CD14-positive monocyte (primary cell): Measurements from ENCODE around the gene TUBAL3. TPM values are rescaled to one million over a fixed set of nuclear protein-coding genes. Genes with fewer than 3 reads are reported as not detected.

Experiments used
- DNase-seq, 3 donors: peaks; one replicate each; pipeline ENCODE4 v3.0.0-alpha.2; 2011 to 2022
- H2AFZ ChIP-seq: 2 replicates; pipeline ENCODE4 v1.6.0; 2012; ENCODE audit warnings: mild to moderate bottlenecking, low read depth, low read length, inconsistent platforms; ENCODE audit not compliant: insufficient read depth, poor library complexity, severe bottlenecking
- H3K27ac ChIP-seq, 2 donors: 1 replicate in 1 of 2; 2 replicates in 1 of 2; pipeline ENCODE4 v1.5.1; 2012 to 2013; ENCODE audit warnings: low read length in 2 of 2, control low read depth in 1 of 2, inconsistent platforms in 1 of 2, low read depth in 1 of 2, mild to moderate bottlenecking in 1 of 2
- H3K27me3 ChIP-seq, 2 donors: one replicate each; pipeline versions ENCODE4 v1.6.0 to v1.6.1; 2011 to 2013; ENCODE audit warnings: low read length in 2 of 2; ENCODE audit not compliant: control insufficient read depth in 2 of 2, insufficient read depth in 2 of 2
- H3K36me3 ChIP-seq, 2 donors: replicated peaks in 1 of 2; 1 replicate in 1 of 2; 2 replicates in 1 of 2; pipeline versions ENCODE4 v1.5.1 to v1.6.1; 2012 to 2013; ENCODE audit warnings: low read length in 2 of 2, control low read depth in 1 of 2, inconsistent platforms in 1 of 2, mild to moderate bottlenecking in 1 of 2; ENCODE audit not compliant: insufficient read depth in 2 of 2, control insufficient read depth in 1 of 2
- H3K4me1 ChIP-seq, 2 donors: 1 replicate in 1 of 2; 2 replicates in 1 of 2; pipeline versions ENCODE4 v1.5.1 to v1.6.1; 2012 to 2013; ENCODE audit warnings: low read length in 2 of 2, control low read depth in 1 of 2, inconsistent platforms in 1 of 2, mild to moderate bottlenecking in 1 of 2, moderate library complexity in 1 of 2; ENCODE audit not compliant: insufficient read depth in 2 of 2, control insufficient read depth in 1 of 2
- H3K4me2 ChIP-seq: replicated peaks from 2 replicates; pipeline ENCODE3; 2012; ENCODE audit warnings: low read length, moderate library complexity, mild to moderate bottlenecking; ENCODE audit not compliant: poor library complexity, severe bottlenecking; ENCODE audit errors: extremely low read depth
- H3K4me3 ChIP-seq, 3 experiments: fragments of 200-600 bp in 1 of 3; sonication (generic) in 1 of 3; replicated peaks in 1 of 3; 1 replicate in 2 of 3; 2 replicates in 1 of 3; pipeline ENCODE4 v1.5.1; 2011 to 2013; ENCODE audit warnings: low read length in 3 of 3, mild to moderate bottlenecking in 3 of 3, control low read depth in 2 of 3, low read depth in 2 of 3, inconsistent platforms in 1 of 3, moderate library complexity in 1 of 3
- H3K79me2 ChIP-seq: 2 replicates; pipeline ENCODE4 v1.6.0; 2012; ENCODE audit warnings: mild to moderate bottlenecking, control low read depth, inconsistent platforms, low read length, moderate library complexity; ENCODE audit not compliant: insufficient read depth
- H3K9ac ChIP-seq: 2 replicates; pipeline ENCODE4 v1.6.0; 2017; ENCODE audit warnings: low read length, mild to moderate bottlenecking; ENCODE audit not compliant: insufficient read depth, poor library complexity, severe bottlenecking
- H3K9me3 ChIP-seq, 2 donors: replicated peaks in 1 of 2; 1 replicate in 1 of 2; 2 replicates in 1 of 2; pipeline versions ENCODE4 v1.5.1 to v1.6.1; 2012 to 2013; ENCODE audit warnings: low read length in 2 of 2, control low read depth in 1 of 2; ENCODE audit not compliant: control insufficient read depth in 1 of 2, insufficient read depth in 1 of 2
- H4K20me1 ChIP-seq: 2 replicates; pipeline ENCODE4 v1.6.0; 2012; ENCODE audit warnings: mild to moderate bottlenecking, low read length, control low read depth, moderate library complexity; ENCODE audit not compliant: insufficient read depth
- H3K27ac Mint-ChIP-seq, 7 donors: one replicate each; pipeline ENCODE4 v1.8.0; 2020; ENCODE audit warnings: mild to moderate bottlenecking in 7 of 7, mixed read lengths in 7 of 7, moderate library complexity in 6 of 7, inconsistent platforms in 2 of 7
- H3K27me3 Mint-ChIP-seq, 3 donors: one replicate each; pipeline ENCODE4 v1.8.0; 2021 to 2022; ENCODE audit warnings: low read depth in 3 of 3, mild to moderate bottlenecking in 3 of 3, mixed read lengths in 3 of 3, moderate library complexity in 3 of 3, inconsistent platforms in 1 of 3
- H3K36me3 Mint-ChIP-seq, 2 donors: one replicate each; pipeline ENCODE4 v1.8.0; 2020; ENCODE audit warnings: mixed read lengths in 2 of 2, inconsistent platforms in 1 of 2, mild to moderate bottlenecking in 1 of 2
- H3K4me1 Mint-ChIP-seq: one replicate; pipeline ENCODE4 v1.8.0; 2020; ENCODE audit warnings: mild to moderate bottlenecking, mixed read lengths
- H3K4me3 Mint-ChIP-seq, 2 donors: one replicate each; pipeline ENCODE4 v1.8.0; 2020; ENCODE audit warnings: mild to moderate bottlenecking in 2 of 2, mixed read lengths in 2 of 2, moderate library complexity in 1 of 2
- H3K9me3 Mint-ChIP-seq, 7 donors: one replicate each; pipeline ENCODE4 v1.8.0; 2020 to 2022; ENCODE audit warnings: mixed read lengths in 7 of 7, mild to moderate bottlenecking in 6 of 7, moderate library complexity in 6 of 7, inconsistent platforms in 2 of 7
- WGBS: methylation state at CpG from one replicate; pipeline ENCODE4 v1.1.5; 2013; ENCODE audit warnings: missing lambda C conversion rate; ENCODE audit not compliant: insufficient coverage; 5-methylcytosine and 5-hydroxymethylcytosine counted together
- intact Hi-C, 2 donors: fragments of 100-400 bp; cut with micrococcal nuclease; formaldehyde crosslinking; loops; one replicate each; pipeline versions ENCODE4 v1.15.0 to v1.15.1; 2023
- polyA plus RNA-seq, 3 donors: library from polyadenylated mRNA; depleted of rRNA in 1 of 3; unstranded in 2 of 3; stranded (reverse) in 1 of 3; fragments of 300-500 nt in 2 of 3; fragments of >200 nt in 1 of 3; fragmentation: Illumina TruSeq in 2 of 3; gene quantifications; 1 replicate in 2 of 3; 2 replicates in 1 of 3; pipeline ENCODE4 v1.2.3, GENCODE V29; 2012 to 2021
- TF ChIP-seq, protein P1 (sequence below): fragments of 200-600 bp; IDR thresholded peaks from one replicate; pipeline ENCODE4 v1.8.0; 2022; ENCODE audit warnings: antibody characterized with exemption, mild to moderate bottlenecking

TUBAL3 gene
- polyA plus RNA-seq, 3 donors = not detected

DNA sequence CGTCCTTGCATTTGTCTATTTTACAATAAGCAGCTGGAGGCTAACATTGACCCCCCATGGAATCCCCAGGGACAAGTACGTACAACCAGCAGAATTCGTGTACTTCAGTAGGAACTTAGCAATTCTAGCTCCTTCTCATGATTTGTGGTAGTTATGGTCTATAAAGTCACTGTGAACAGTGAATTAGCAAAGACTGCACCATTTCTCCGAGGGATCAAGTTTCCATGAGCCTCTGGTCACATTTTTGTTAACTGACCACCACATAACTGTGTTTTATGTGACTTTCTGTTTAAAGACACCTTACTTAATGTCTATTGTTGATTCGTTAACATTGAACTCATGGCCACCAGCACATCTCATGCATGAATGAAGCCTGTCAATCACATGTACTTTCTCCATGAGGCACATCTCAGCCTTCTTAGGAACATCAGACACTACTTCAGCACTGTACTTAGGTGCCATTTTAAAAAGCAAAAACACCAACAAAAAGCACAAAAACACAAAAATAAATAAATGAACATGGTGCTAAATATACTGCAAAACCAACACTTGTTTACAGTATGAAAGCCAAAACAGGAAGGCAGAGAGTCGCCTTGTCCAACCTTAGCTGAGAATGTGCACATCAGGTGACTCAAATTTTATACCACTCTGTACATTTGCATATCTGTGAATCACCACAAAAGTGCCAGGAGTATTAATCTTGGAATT, 48.9 kb downstream of the TUBAL3 start:
- WGBS = 90% methylated on average over 6 of the region's 6 CpGs
- Mint-ChIP-seq H3K9me3 (no peaks in the 10 kb centered on the region), H3K4me1 (peaks cover 8% of the 10 kb centered on the region), H3K4me3 (no peak overlapping the region), H3K27ac (peak overlapping the region in 1 of 7 donors; percentile 11), H3K36me3 (no peaks in the 10 kb centered on the region), H3K27me3 (peaks cover 0 to 1% (median 0%) of the 10 kb centered on the region in 3 donors)
- Histone ChIP-seq H3K9me3 (no peaks in the 10 kb centered on the region), H3K79me2 (no peaks in the 10 kb centered on the region), H3K4me3 (no peak overlapping the region), H3K9ac (no peak overlapping the region), H3K4me1 (no peaks in the 10 kb centered on the region), H3K27me3 (no peaks in the 10 kb centered on the region), H3K36me3 (no peaks in the 10 kb centered on the region), H3K27ac (no peak overlapping the region), H4K20me1 (no peaks in the 10 kb centered on the region), H3K4me2 (no peak overlapping the region), H2AFZ (no peak overlapping the region)
- intact Hi-C loops = no loop called here
- DNase-seq = peak in 1 of 3 donors; percentile 2
- TF ChIP-seq, protein P1, sequence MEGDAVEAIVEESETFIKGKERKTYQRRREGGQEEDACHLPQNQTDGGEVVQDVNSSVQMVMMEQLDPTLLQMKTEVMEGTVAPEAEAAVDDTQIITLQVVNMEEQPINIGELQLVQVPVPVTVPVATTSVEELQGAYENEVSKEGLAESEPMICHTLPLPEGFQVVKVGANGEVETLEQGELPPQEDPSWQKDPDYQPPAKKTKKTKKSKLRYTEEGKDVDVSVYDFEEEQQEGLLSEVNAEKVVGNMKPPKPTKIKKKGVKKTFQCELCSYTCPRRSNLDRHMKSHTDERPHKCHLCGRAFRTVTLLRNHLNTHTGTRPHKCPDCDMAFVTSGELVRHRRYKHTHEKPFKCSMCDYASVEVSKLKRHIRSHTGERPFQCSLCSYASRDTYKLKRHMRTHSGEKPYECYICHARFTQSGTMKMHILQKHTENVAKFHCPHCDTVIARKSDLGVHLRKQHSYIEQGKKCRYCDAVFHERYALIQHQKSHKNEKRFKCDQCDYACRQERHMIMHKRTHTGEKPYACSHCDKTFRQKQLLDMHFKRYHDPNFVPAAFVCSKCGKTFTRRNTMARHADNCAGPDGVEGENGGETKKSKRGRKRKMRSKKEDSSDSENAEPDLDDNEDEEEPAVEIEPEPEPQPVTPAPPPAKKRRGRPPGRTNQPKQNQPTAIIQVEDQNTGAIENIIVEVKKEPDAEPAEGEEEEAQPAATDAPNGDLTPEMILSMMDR = no peak

DNA sequence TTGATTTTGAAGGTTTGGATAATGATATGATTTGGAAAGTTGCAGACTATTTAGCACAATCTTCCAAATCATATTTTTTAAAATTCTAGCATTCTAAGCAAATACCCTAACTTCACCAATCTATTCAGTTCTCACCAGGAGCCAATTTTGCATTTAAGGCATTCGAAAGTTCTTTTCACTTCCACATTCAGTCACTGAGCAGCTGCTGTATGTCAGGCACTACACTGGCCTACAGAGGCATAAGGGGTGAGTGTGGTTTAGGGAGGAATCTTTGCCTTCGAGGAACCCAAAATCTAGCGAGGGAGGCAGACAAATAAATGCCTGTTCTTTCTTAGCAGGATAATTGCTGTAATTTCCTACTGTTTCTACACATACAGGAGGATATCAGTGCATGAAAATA, 50.6 kb downstream of the TUBAL3 start:
- no CpG with 5 or more reads among the region's 3 CpGs for WGBS
- DNase-seq = no peak
- Histone ChIP-seq H4K20me1 (no peaks in the 10 kb centered on the region), H3K27ac (no peak overlapping the region), H3K79me2 (no peaks in the 10 kb centered on the region), H3K27me3 (no peaks in the 10 kb centered on the region), H3K9me3 (no peaks in the 10 kb centered on the region), H3K4me3 (no peak overlapping the region), H3K36me3 (no peaks in the 10 kb centered on the region), H3K4me1 (no peaks in the 10 kb centered on the region), H2AFZ (no peak overlapping the region), H3K9ac (no peak overlapping the region), H3K4me2 (no peak overlapping the region)
- Mint-ChIP-seq H3K36me3 (no peaks in the 10 kb centered on the region), H3K9me3 (no peaks in the 10 kb centered on the region), H3K4me3 (no peak overlapping the region), H3K27ac (no peak overlapping the region), H3K4me1 (peaks cover 8% of the 10 kb centered on the region), H3K27me3 (no peaks in the 10 kb centered on the region)
- intact Hi-C loops = no loop called here
- TF ChIP-seq, protein P1 = no peak
